KMS-11 (cell line): ENCODE measurements around the gene SCLY.

Experiments used
- H2AFZ ChIP-seq: fragments of 200-600 bp; sonication (generic); 2 replicates; pipeline ENCODE4 v1.6.1; 2016; ENCODE audit warnings: antibody characterized with exemption, mixed run types, low read depth
- H3K27ac ChIP-seq: fragments of 200-600 bp; sonication (generic); 2 replicates; pipeline ENCODE4 v1.6.1; 2016; ENCODE audit warnings: mild to moderate bottlenecking, mixed run types
- H3K27me3 ChIP-seq: fragments of 200-600 bp; sonication (generic); 2 replicates; pipeline ENCODE4 v1.6.1; 2017; ENCODE audit warnings: mild to moderate bottlenecking, low read depth, mixed run types, moderate library complexity; ENCODE audit not compliant: insufficient read depth
- H3K36me3 ChIP-seq: fragments of 200-600 bp; sonication (generic); 2 replicates; pipeline ENCODE4 v1.6.1; 2017; ENCODE audit warnings: mild to moderate bottlenecking, mixed run types; ENCODE audit not compliant: insufficient read depth
- H3K4me1 ChIP-seq: fragments of 200-600 bp; sonication (generic); 2 replicates; pipeline ENCODE4 v1.6.1; 2016; ENCODE audit warnings: mild to moderate bottlenecking, low read depth, mixed run types; ENCODE audit not compliant: poor library complexity, severe bottlenecking
- H3K4me2 ChIP-seq: fragments of 200-600 bp; sonication (generic); 2 replicates; pipeline ENCODE4 v1.7.0; 2016; ENCODE audit warnings: mild to moderate bottlenecking, mixed run types
- H3K4me3 ChIP-seq: fragments of 200-600 bp; sonication (generic); IDR thresholded peaks from 2 replicates; pipeline ENCODE4 v1.6.1; 2017; ENCODE audit warnings: low read depth, low read length, mixed read lengths; ENCODE audit not compliant: insufficient read depth
- H3K79me2 ChIP-seq: fragments of 200-600 bp; sonication (generic); 2 replicates; pipeline ENCODE4 v1.6.1; 2016; ENCODE audit warnings: low read depth, mixed run types; ENCODE audit not compliant: insufficient read depth
- H3K9ac ChIP-seq: fragments of 200-600 bp; sonication (generic); 2 replicates; pipeline ENCODE4 v1.6.1; 2016; ENCODE audit warnings: mild to moderate bottlenecking, mixed run types
- H4K20me1 ChIP-seq: fragments of 200-600 bp; sonication (generic); 2 replicates; pipeline ENCODE4 v1.6.1; 2016; ENCODE audit warnings: mild to moderate bottlenecking, mixed run types; ENCODE audit not compliant: insufficient read depth
- CTCF ChIP-seq: fragments of 200-600 bp; sonication (generic); conservative IDR thresholded peaks from 2 replicates; pipeline ENCODE4 v1.6.1; 2017; ENCODE audit warnings: low read depth, mild to moderate bottlenecking, antibody characterized with exemption, low read length, moderate library complexity, mixed read lengths

The SCLY gene

GRCh38 chr2:238082827-238083226 lies 22.0 kb downstream of the SCLY start:
- Histone ChIP-seq H3K9ac (no peak overlapping the region), H3K4me1 (no peaks in the 10 kb centered on the region), H3K36me3 (no peaks in the 10 kb centered on the region), H3K4me3 (no peak overlapping the region), H2AFZ (no peak overlapping the region), H4K20me1 (no peaks in the 10 kb centered on the region), H3K4me2 (no peak overlapping the region), H3K27me3 (no peaks in the 10 kb centered on the region), H3K27ac (no peak overlapping the region), H3K79me2 (no peaks in the 10 kb centered on the region)
- TF ChIP-seq CTCF, result no peak

GRCh38 chr2:238083919-238084318 lies 23.1 kb downstream of the SCLY start:
- no peaks in the 10 kb centered on the region for H4K20me1 ChIP-seq
- H3K27ac ChIP-seq, result no peak overlapping the region
- no peaks in the 10 kb centered on the region for H3K79me2 ChIP-seq
- no peaks in the 10 kb centered on the region for H3K36me3 ChIP-seq
- no peak for TF ChIP-seq CTCF
- no peaks in the 10 kb centered on the region for H3K27me3 ChIP-seq
- H3K9ac ChIP-seq, result no peak overlapping the region
- H3K4me2 ChIP-seq, result no peak overlapping the region
- H3K4me1 ChIP-seq, result no peaks in the 10 kb centered on the region
- no peak overlapping the region for H3K4me3 ChIP-seq
- H2AFZ ChIP-seq, result no peak overlapping the region

- no peaks in the 10 kb centered on the region for H3K36me3 ChIP-seq
- H3K4me2 ChIP-seq, result no peak overlapping the region
- H3K79me2 ChIP-seq, result no peaks in the 10 kb centered on the region
- no peak overlapping the region for H3K9ac ChIP-seq
- no peaks in the 10 kb centered on the region for H3K27me3 ChIP-seq
- H3K4me1 ChIP-seq, result no peaks in the 10 kb centered on the region
- no peak overlapping the region for H3K4me3 ChIP-seq
- no peaks in the 10 kb centered on the region for H4K20me1 ChIP-seq
- H2AFZ ChIP-seq, result no peak overlapping the region
- no peak overlapping the region for H3K27ac ChIP-seq
- no peak for TF ChIP-seq CTCF
These were observed 24.0 kb downstream of the SCLY start for GRCh38 chr2:238084761-238085160.

GRCh38 chr2:238085899-238086298 lies 25.1 kb downstream of the SCLY start:
- H3K27me3 ChIP-seq, result no peaks in the 10 kb centered on the region
- H3K4me2 ChIP-seq, result no peak overlapping the region
- no peak for TF ChIP-seq CTCF
- H3K27ac ChIP-seq, result no peak overlapping the region
- H2AFZ ChIP-seq, result no peak overlapping the region
- no peak overlapping the region for H3K4me3 ChIP-seq
- no peak overlapping the region for H3K9ac ChIP-seq
- H3K79me2 ChIP-seq, result no peaks in the 10 kb centered on the region
- no peaks in the 10 kb centered on the region for H3K4me1 ChIP-seq
- H3K36me3 ChIP-seq, result no peaks in the 10 kb centered on the region
- H4K20me1 ChIP-seq, result no peaks in the 10 kb centered on the region

- H3K36me3 ChIP-seq, result no peaks in the 10 kb centered on the region
- no peak for TF ChIP-seq CTCF
- no peak overlapping the region for H2AFZ ChIP-seq
- no peaks in the 10 kb centered on the region for H3K79me2 ChIP-seq
- no peaks in the 10 kb centered on the region for H4K20me1 ChIP-seq
- H3K27ac ChIP-seq, result no peak overlapping the region
- no peaks in the 10 kb centered on the region for H3K4me1 ChIP-seq
- no peaks in the 10 kb centered on the region for H3K27me3 ChIP-seq
- H3K9ac ChIP-seq, result no peak overlapping the region
- no peak overlapping the region for H3K4me3 ChIP-seq
- H3K4me2 ChIP-seq, result no peak overlapping the region
These were observed 26.4 kb downstream of the SCLY start for GRCh38 chr2:238087211-238087610.
